NB4 (cell line): ENCODE measurements around the gene CXCL6.

Experiments used
- MYC ChIP-seq: IDR thresholded peaks from 2 replicates; pipeline ENCODE4 v1.6.1; 2011; ENCODE audit warnings: low read depth, low read length
- POLR2A ChIP-seq: IDR thresholded peaks from 2 replicates; pipeline ENCODE4 v1.6.1; 2011; ENCODE audit warnings: mild to moderate bottlenecking; ENCODE audit not compliant: insufficient read length; ENCODE audit errors: extremely low read depth
- TF ChIP-seq, protein P1 (sequence below): IDR thresholded peaks from one replicate; pipeline ENCODE4 v1.5.1; 2012; ENCODE audit warnings: low read depth, low read length

DNA sequence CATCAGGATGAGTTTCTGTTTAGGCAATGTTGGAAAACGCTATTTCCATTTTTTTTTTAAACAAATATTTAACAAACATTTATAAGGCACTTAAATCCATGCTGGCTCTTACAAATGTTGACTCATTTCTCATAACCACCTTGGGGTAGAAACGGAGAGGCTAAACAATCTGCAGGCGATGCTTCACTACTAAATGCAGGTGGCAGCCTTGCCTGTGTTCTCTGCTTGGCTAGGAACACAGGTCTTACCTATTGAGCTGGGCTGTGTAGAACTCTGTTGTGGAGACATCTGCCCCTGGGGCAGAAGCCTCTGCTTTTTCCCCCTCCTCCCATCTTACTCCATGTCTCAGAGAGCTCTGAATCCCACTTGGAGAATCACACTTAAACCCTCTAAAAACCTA lies 31.3 kb downstream of the CXCL6 start:
- TF ChIP-seq, protein P1, sequence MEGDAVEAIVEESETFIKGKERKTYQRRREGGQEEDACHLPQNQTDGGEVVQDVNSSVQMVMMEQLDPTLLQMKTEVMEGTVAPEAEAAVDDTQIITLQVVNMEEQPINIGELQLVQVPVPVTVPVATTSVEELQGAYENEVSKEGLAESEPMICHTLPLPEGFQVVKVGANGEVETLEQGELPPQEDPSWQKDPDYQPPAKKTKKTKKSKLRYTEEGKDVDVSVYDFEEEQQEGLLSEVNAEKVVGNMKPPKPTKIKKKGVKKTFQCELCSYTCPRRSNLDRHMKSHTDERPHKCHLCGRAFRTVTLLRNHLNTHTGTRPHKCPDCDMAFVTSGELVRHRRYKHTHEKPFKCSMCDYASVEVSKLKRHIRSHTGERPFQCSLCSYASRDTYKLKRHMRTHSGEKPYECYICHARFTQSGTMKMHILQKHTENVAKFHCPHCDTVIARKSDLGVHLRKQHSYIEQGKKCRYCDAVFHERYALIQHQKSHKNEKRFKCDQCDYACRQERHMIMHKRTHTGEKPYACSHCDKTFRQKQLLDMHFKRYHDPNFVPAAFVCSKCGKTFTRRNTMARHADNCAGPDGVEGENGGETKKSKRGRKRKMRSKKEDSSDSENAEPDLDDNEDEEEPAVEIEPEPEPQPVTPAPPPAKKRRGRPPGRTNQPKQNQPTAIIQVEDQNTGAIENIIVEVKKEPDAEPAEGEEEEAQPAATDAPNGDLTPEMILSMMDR, result no peak
- no peak for TF ChIP-seq MYC
- TF ChIP-seq POLR2A, result no peak
